H1 (cell line): ENCODE results near the gene PRRG4. TPM values are rescaled to one million over a fixed set of nuclear protein-coding genes. Genes with fewer than 3 reads are reported as not detected.

ENCODE experiments used
- CTCF ChIA-PET: fragments of 300-600 bp; sonication (Branson Sonifier 250); formaldehyde crosslinking; loops from one replicate; lab custom pipeline; 2021; ENCODE audit not compliant: partially characterized antibody; lab: Charles Lee
- POLR2A ChIA-PET: fragments of 300-600 bp; sonication (Branson Sonifier 250); formaldehyde crosslinking; loops from one replicate; lab custom pipeline; 2021; ENCODE audit warnings: inconsistent platforms; ENCODE audit not compliant: partially characterized antibody; lab: Charles Lee
- DNase-seq, 2 experiments: peaks; one replicate each; pipeline versions ENCODE4 v3.0.0 to v3.0.0-alpha.2; 2010 to 2022; ENCODE audit warnings: low spot score in 2 of 2, low read depth in 1 of 2, mixed read lengths in 1 of 2
- FAIRE-seq: peaks from 2 replicates; lab custom pipeline; 2011; peaks lifted over from hg19 to GRCh38; lab: Jason Lieb, UNC
- H2AFZ ChIP-seq: 2 replicates; pipeline ENCODE4 v1.8.1; 2012; ENCODE audit warnings: low read length, inconsistent platforms
- H2AK5ac ChIP-seq: 2 replicates; pipeline ENCODE4 v1.6.1; 2013; ENCODE audit warnings: low read depth, low read length
- H2BK120ac ChIP-seq: replicated peaks from 2 replicates; pipeline ENCODE3; 2013; ENCODE audit warnings: low read depth, low read length, inconsistent platforms
- H2BK12ac ChIP-seq: 2 replicates; pipeline ENCODE4 v1.6.1; 2013; ENCODE audit warnings: low read depth, low read length
- H2BK15ac ChIP-seq: 2 replicates; pipeline ENCODE4 v1.6.1; 2013; ENCODE audit warnings: low read length
- H2BK20ac ChIP-seq: 2 replicates; pipeline ENCODE4 v1.6.1; 2013; ENCODE audit warnings: low read length
- H2BK5ac ChIP-seq: 2 replicates; pipeline ENCODE4 v1.6.1; 2013; ENCODE audit warnings: low read depth, low read length
- H3K14ac ChIP-seq: 2 replicates; pipeline ENCODE4 v1.6.1; 2013; ENCODE audit warnings: inconsistent platforms; ENCODE audit not compliant: insufficient read length
- H3K18ac ChIP-seq: 2 replicates; pipeline ENCODE4 v1.6.1; 2013; ENCODE audit warnings: low read length; ENCODE audit errors: extremely low read depth
- H3K23ac ChIP-seq: 2 replicates; pipeline ENCODE4 v1.6.1; 2013; ENCODE audit warnings: inconsistent platforms; ENCODE audit not compliant: insufficient read length
- H3K23me2 ChIP-seq: 2 replicates; pipeline ENCODE4 v1.6.1; 2013; ENCODE audit warnings: low read depth, low read length
- H3K27ac ChIP-seq: 2 replicates; pipeline ENCODE4 v1.6.1; 2011; ENCODE audit warnings: low read depth, low read length, inconsistent platforms
- H3K27me3 ChIP-seq, 4 experiments: replicated peaks in 1 of 4; 1 replicate in 1 of 4; 2 replicates in 3 of 4; pipeline versions ENCODE4 v1.6.1 to v1.8.1; 2011 to 2013; ENCODE audit warnings: low read length in 3 of 4, mild to moderate bottlenecking in 3 of 4, inconsistent platforms in 2 of 4, mixed read lengths in 2 of 4, moderate library complexity in 1 of 4; ENCODE audit not compliant: control insufficient read depth in 3 of 4, insufficient read depth in 3 of 4; ENCODE audit errors: extremely low read depth in 1 of 4
- H3K36me3 ChIP-seq, 4 experiments: 2 replicates each; pipeline versions ENCODE4 v1.6.1 to v1.8.1; 2011 to 2013; ENCODE audit warnings: mild to moderate bottlenecking in 4 of 4, low read length in 3 of 4, moderate library complexity in 2 of 4, control low read depth in 1 of 4, inconsistent platforms in 1 of 4; ENCODE audit not compliant: insufficient read depth in 4 of 4, control insufficient read depth in 2 of 4
- H3K4ac ChIP-seq: replicated peaks from 2 replicates; pipeline ENCODE3; 2013; ENCODE audit warnings: low read length, low read depth, mixed read lengths, inconsistent platforms; ENCODE audit not compliant: insufficient read length
- H3K4me1 ChIP-seq, 4 experiments: replicated peaks in 1 of 4; 1 replicate in 1 of 4; 2 replicates in 3 of 4; pipeline versions ENCODE4 v1.6.1 to v1.8.1; 2011 to 2013; ENCODE audit warnings: low read length in 3 of 4, inconsistent platforms in 2 of 4, mixed read lengths in 1 of 4; ENCODE audit not compliant: insufficient read depth in 4 of 4, control insufficient read depth in 3 of 4
- H3K4me2 ChIP-seq, 2 experiments: 2 replicates each; pipeline versions ENCODE4 v1.6.1 to v1.8.1; 2011 to 2013; ENCODE audit warnings: low read depth in 2 of 2, low read length in 2 of 2, control low read depth in 1 of 2, inconsistent platforms in 1 of 2, mild to moderate bottlenecking in 1 of 2; ENCODE audit not compliant: insufficient read depth in 1 of 2
- H3K4me3 ChIP-seq, 4 experiments: fragments of 200-600, 300-600 bp in 1 of 4; sonication (generic), shearing (Covaris generic), sonication (Bioruptor Twin) in 1 of 4; 2 replicates each; pipeline versions ENCODE4 v1.5.1 to v1.8.1; 2011 to 2016; ENCODE audit warnings: low read length in 4 of 4, low read depth in 3 of 4, control low read depth in 2 of 4, inconsistent platforms in 2 of 4, mild to moderate bottlenecking in 2 of 4, mixed read lengths in 1 of 4, moderate library complexity in 1 of 4; ENCODE audit not compliant: insufficient read depth in 2 of 4; ENCODE audit errors: extremely low read depth in 1 of 4
- H3K56ac ChIP-seq: replicated peaks from 2 replicates; pipeline ENCODE3; 2013; ENCODE audit warnings: low read depth, mild to moderate bottlenecking, mixed read lengths, low read length, inconsistent platforms; ENCODE audit not compliant: insufficient read length
- H3K79me1 ChIP-seq: 2 replicates; pipeline ENCODE4 v1.6.1; 2013; ENCODE audit warnings: low read depth, low read length, control low read depth
- H3K79me2 ChIP-seq, 2 experiments: 2 replicates each; pipeline versions ENCODE4 v1.6.1 to v1.8.1; 2012 to 2013; ENCODE audit warnings: low read length in 2 of 2, mild to moderate bottlenecking in 2 of 2, inconsistent platforms in 1 of 2; ENCODE audit not compliant: insufficient read depth in 2 of 2, control insufficient read depth in 1 of 2
- H3K9ac ChIP-seq, 4 experiments: replicated peaks in 1 of 4; 1 replicate in 1 of 4; 2 replicates in 3 of 4; pipeline versions ENCODE4 v1.6.1 to v1.8.1; 2011 to 2013; ENCODE audit warnings: low read depth in 3 of 4, low read length in 3 of 4, control low read depth in 2 of 4, mild to moderate bottlenecking in 2 of 4, moderate library complexity in 2 of 4, inconsistent platforms in 1 of 4; ENCODE audit errors: extremely low read depth in 1 of 4
- H3K9me3 ChIP-seq, 2 experiments: 2 replicates each; pipeline versions ENCODE4 v1.6.1 to v1.8.1; 2012 to 2013; ENCODE audit warnings: mild to moderate bottlenecking in 2 of 2, moderate library complexity in 2 of 2, control low read depth in 1 of 2, inconsistent platforms in 1 of 2, low read depth in 1 of 2, low read length in 1 of 2, mixed read lengths in 1 of 2; ENCODE audit not compliant: insufficient read depth in 2 of 2
- H4K20me1 ChIP-seq, 2 experiments: replicated peaks in 1 of 2; 2 replicates each; pipeline versions ENCODE3 to v1.8.1; 2011 to 2013; ENCODE audit warnings: inconsistent platforms in 2 of 2, low read length in 2 of 2, mild to moderate bottlenecking in 1 of 2; ENCODE audit not compliant: insufficient read depth in 2 of 2, control insufficient read depth in 1 of 2
- H4K5ac ChIP-seq: 2 replicates; pipeline ENCODE4 v1.6.1; 2013; ENCODE audit warnings: low read length, low read depth, mixed read lengths, inconsistent platforms; ENCODE audit not compliant: insufficient read length
- H4K8ac ChIP-seq: 2 replicates; pipeline ENCODE4 v1.8.0; 2013; ENCODE audit warnings: mild to moderate bottlenecking, moderate library complexity, low read length, inconsistent platforms; ENCODE audit not compliant: insufficient read depth; ENCODE audit errors: extremely low read depth
- H4K91ac ChIP-seq: replicated peaks from 2 replicates; pipeline ENCODE3; 2013; ENCODE audit warnings: low read length, mixed read lengths, inconsistent platforms; ENCODE audit not compliant: insufficient read length
- EZH2 ChIP-seq: fragments of 200-600 bp; sonication (generic); IDR thresholded peaks from 2 replicates; pipeline ENCODE4 v1.7.1; 2012; ENCODE audit warnings: low read depth, mild to moderate bottlenecking, moderate library complexity, low read length, inconsistent platforms; ENCODE audit not compliant: severe bottlenecking
- RAD21 ChIP-seq, 2 experiments: IDR thresholded peaks in 1 of 2; conservative IDR thresholded peaks in 1 of 2; 2 replicates each; pipeline ENCODE4 v1.6.1; 2011; ENCODE audit warnings: low read depth in 2 of 2, low read length in 2 of 2, improper control_type of control experiment in 1 of 2, inconsistent platforms in 1 of 2, mild to moderate bottlenecking in 1 of 2, moderate library complexity in 1 of 2
- YY1 ChIP-seq: IDR thresholded peaks from 2 replicates; pipeline ENCODE4 v1.6.1; 2011; ENCODE audit warnings: low read depth, mild to moderate bottlenecking, low read length
- whole genome bisulfite sequencing, 2 experiments: shearing (Covaris generic) in 1 of 2; methylation state at CpG; one replicate each; pipeline versions ENCODE4 v1.1.6 to v1.1.7; 2013 to 2015; ENCODE audit warnings: low lambda C conversion rate in 2 of 2, mixed read lengths in 2 of 2, inconsistent platforms in 1 of 2, low coverage in 1 of 2, missing lambda C conversion rate in 1 of 2; ENCODE audit not compliant: insufficient replicate concordance in 2 of 2, insufficient coverage in 1 of 2, insufficient read length in 1 of 2; ENCODE audit errors: extremely low coverage in 1 of 2, missing lambda C conversion rate in 1 of 2; 5-methylcytosine and 5-hydroxymethylcytosine counted together
- polyA plus RNA-seq, 7 experiments: library from polyadenylated mRNA; depleted of rRNA in 3 of 7; stranded (reverse) in 5 of 7; unstranded in 2 of 7; fragments of >200 nt in 5 of 7; fragments of 200-250 nt in 2 of 7; gene quantifications; 1 replicate in 5 of 7; 2 replicates in 1 of 7; 4 replicates in 1 of 7; pipeline versions ENCODE4 v1.2.1 to v1.2.3, GENCODE V29; 2011 to 2013; ENCODE audit warnings: missing spikeins in 2 of 7, mixed read lengths in 2 of 7
- total RNA-seq: library from RNA; stranded (reverse); fragmentation: NEBNext Ultra II Directional; extraction: Animal tissue kit (Norgen Biotek cat#: 25700); gene quantifications from 2 replicates; pipeline ENCODE4 v1.2.1, GENCODE V29; 2021
- TF ChIP-seq, protein P1 (sequence below), 3 experiments: IDR thresholded peaks; 1 replicate in 2 of 3; 2 replicates in 1 of 3; pipeline versions ENCODE4 v1.5.1 to v1.6.1; 2011; ENCODE audit warnings: low read length in 3 of 3, mild to moderate bottlenecking in 3 of 3, inconsistent platforms in 2 of 3, low read depth in 1 of 3, moderate library complexity in 1 of 3; ENCODE audit not compliant: insufficient read depth in 1 of 3; ENCODE audit errors: control extremely low read depth in 1 of 3

PRRG4 gene
- total and polyA plus RNA-seq, 2 of the 8 experiments (the other 6 are each of a cell fraction or from before 2014, with no cell fraction given), result 0.65 to 1.7 TPM

DNA sequence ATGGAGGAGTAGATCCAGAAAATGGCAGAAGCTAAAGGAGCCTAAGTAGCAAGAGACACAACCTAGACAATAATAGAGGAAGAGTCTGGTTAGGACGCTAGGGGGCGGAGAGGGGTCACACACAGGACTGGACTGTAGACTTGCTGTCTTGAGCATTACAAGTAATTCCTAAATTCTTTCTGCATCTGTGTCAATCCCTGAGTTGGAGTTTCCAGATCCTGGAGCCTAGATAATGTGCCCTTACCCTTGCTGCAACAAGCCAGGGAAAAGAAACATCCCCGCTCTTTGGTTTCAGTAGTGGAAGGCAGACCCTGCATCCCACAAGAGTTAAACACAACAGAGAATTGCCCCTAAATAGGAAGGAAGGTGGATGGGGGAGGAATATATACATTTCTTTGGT lies 20.4 kb upstream of the PRRG4 start:
- Histone ChIP-seq H3K9ac (no peak overlapping the region), H3K79me2 (no peaks in the 10 kb centered on the region), H4K5ac (no peak overlapping the region), H3K9me3 (no peaks in the 10 kb centered on the region), H2BK120ac (no peak overlapping the region), H2BK20ac (no peak overlapping the region), H4K91ac (no peak overlapping the region), H3K36me3 (no peaks in the 10 kb centered on the region), H3K27me3 (no peaks in the 10 kb centered on the region), H2BK12ac (no peak overlapping the region), H3K23ac (no peak overlapping the region), H3K18ac (no peak overlapping the region), H3K56ac (no peak overlapping the region), H3K23me2 (no peaks in the 10 kb centered on the region), H2BK15ac (no peak overlapping the region), H3K14ac (no peak overlapping the region), H3K4me3 (no peak overlapping the region), H2AK5ac (no peak overlapping the region), H2AFZ (peak overlapping the region; percentile 96), H3K4me2 (no peak overlapping the region), H3K79me1 (no peaks in the 10 kb centered on the region), H2BK5ac (no peak overlapping the region), H3K4me1 (peaks cover 0 to 2% (median 0%) of the 10 kb centered on the region in 4 experiments; a peak in 1 of 7 replicates), H3K27ac (no peak overlapping the region), H4K8ac (no peak overlapping the region), H3K4ac (no peak overlapping the region), H4K20me1 (no peaks in the 10 kb centered on the region)
- ChIA-PET CTCF (interaction anchor here (0.6 to 6.2 kb wide), 34 partner anchors 9 to 388 kb away, joined by 3 to 35 read pairs (median 4); partner anchors contain the start of genes CCDC73 and EIF3M), POLR2A (no interaction called here)
- 7% methylated on average over 3 of the region's 3 CpGs; no CpG with 5 or more reads in 1 of the 2 experiments for WGBS, 2 experiments
- peak; percentile 95 for FAIRE-seq
- peak; percentile 70 to 83 for DNase-seq
- TF ChIP-seq YY1 (peak; percentile 61; the same call in 1 of the 2 replicates), EZH2 (no peak), RAD21 (IDR thresholded peaks at IDR 0.05 in 1 of 2, conservative IDR thresholded peaks at IDR 0.05 in 1 of 2; ENCODE audit: low read depth in 2 of 2, low read length in 2 of 2) (peak; percentile 81 to 88)
- TF ChIP-seq, protein P1, sequence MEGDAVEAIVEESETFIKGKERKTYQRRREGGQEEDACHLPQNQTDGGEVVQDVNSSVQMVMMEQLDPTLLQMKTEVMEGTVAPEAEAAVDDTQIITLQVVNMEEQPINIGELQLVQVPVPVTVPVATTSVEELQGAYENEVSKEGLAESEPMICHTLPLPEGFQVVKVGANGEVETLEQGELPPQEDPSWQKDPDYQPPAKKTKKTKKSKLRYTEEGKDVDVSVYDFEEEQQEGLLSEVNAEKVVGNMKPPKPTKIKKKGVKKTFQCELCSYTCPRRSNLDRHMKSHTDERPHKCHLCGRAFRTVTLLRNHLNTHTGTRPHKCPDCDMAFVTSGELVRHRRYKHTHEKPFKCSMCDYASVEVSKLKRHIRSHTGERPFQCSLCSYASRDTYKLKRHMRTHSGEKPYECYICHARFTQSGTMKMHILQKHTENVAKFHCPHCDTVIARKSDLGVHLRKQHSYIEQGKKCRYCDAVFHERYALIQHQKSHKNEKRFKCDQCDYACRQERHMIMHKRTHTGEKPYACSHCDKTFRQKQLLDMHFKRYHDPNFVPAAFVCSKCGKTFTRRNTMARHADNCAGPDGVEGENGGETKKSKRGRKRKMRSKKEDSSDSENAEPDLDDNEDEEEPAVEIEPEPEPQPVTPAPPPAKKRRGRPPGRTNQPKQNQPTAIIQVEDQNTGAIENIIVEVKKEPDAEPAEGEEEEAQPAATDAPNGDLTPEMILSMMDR (IDR thresholded peaks at IDR 0.05; ENCODE audit: control extremely low read depth in 1 of 3, insufficient read depth in 1 of 3, low read depth in 1 of 3, low read length in 3 of 3), result peak; percentile 71 to 94 (median 80)
